Naive thymus-derived CD4-positive, alpha-beta T cell (primary cell): Measurements from ENCODE around the gene PTPRG. TPM values are rescaled to one million over a fixed set of nuclear protein-coding genes. Genes with fewer than 3 reads are reported as not detected.

ENCODE experiments used
- ATAC-seq: fragments of 150-1000 bp; cut with Tn5 transposase; 2 replicates; pipeline ENCODE4 v1.10.0; 2021; ENCODE audit warnings: mild to moderate bottlenecking, moderate library complexity
- CTCF ChIA-PET: fragments of 350-600 bp; sonication (Branson Sonifier 250); formaldehyde crosslinking; loops from one replicate; lab custom pipeline; 2021; ENCODE audit warnings: antibody characterized with exemption; lab: Charles Lee
- POLR2A ChIA-PET: fragments of 350-600 bp; sonication (Branson Sonifier 250); formaldehyde crosslinking; loops from one replicate; lab custom pipeline; 2021; ENCODE audit warnings: antibody characterized with exemption, inconsistent platforms; lab: Charles Lee
- DNase-seq, 9 donors: peaks; one replicate each; pipeline versions ENCODE4 v3.0.0 to v3.0.0-alpha.2; 2020 to 2022; ENCODE audit warnings: mixed read lengths in 1 of 9
- H3K27ac ChIP-seq: one replicate; pipeline ENCODE4 v1.7.0; 2013; ENCODE audit warnings: mild to moderate bottlenecking, low read depth, low read length, moderate library complexity
- H3K27me3 ChIP-seq, 2 donors: one replicate each; pipeline ENCODE4 v1.7.0; 2013; ENCODE audit warnings: low read length in 2 of 2, mild to moderate bottlenecking in 2 of 2, moderate library complexity in 2 of 2; ENCODE audit not compliant: control insufficient read depth in 2 of 2, insufficient read depth in 2 of 2
- H3K36me3 ChIP-seq, 3 experiments: 1 replicate in 2 of 3; 2 replicates in 1 of 3; pipeline ENCODE4 v1.7.0; 2013; ENCODE audit warnings: low read length in 3 of 3, mild to moderate bottlenecking in 3 of 3, moderate library complexity in 1 of 3; ENCODE audit not compliant: insufficient read depth in 3 of 3, control insufficient read depth in 2 of 3
- H3K4me1 ChIP-seq, 2 donors: one replicate each; pipeline ENCODE4 v1.7.0; 2013; ENCODE audit warnings: low read length in 2 of 2, mild to moderate bottlenecking in 2 of 2, moderate library complexity in 1 of 2; ENCODE audit not compliant: control insufficient read depth in 2 of 2, insufficient read depth in 2 of 2
- H3K4me3 ChIP-seq: 2 replicates; pipeline ENCODE4 v1.7.0; 2013; ENCODE audit warnings: mild to moderate bottlenecking, low read length
- H3K9me3 ChIP-seq, 3 experiments: 1 replicate in 2 of 3; 2 replicates in 1 of 3; pipeline ENCODE4 v1.7.0; 2013; ENCODE audit warnings: low read length in 3 of 3; ENCODE audit not compliant: control insufficient read depth in 2 of 3
- H3K27ac Mint-ChIP-seq, 9 donors: one replicate each; pipeline ENCODE4 v1.8.0; 2020 to 2022; ENCODE audit warnings: mixed read lengths in 9 of 9, mild to moderate bottlenecking in 8 of 9, moderate library complexity in 5 of 9, inconsistent platforms in 2 of 9
- H3K27me3 Mint-ChIP-seq, 5 donors: one replicate each; pipeline ENCODE4 v1.8.0; 2021 to 2022; ENCODE audit warnings: mixed read lengths in 5 of 5, mild to moderate bottlenecking in 1 of 5
- H3K36me3 Mint-ChIP-seq, 5 donors: one replicate each; pipeline ENCODE4 v1.8.0; 2020 to 2022; ENCODE audit warnings: mixed read lengths in 5 of 5, mild to moderate bottlenecking in 3 of 5, inconsistent platforms in 1 of 5
- H3K4me1 Mint-ChIP-seq, 7 donors: one replicate each; pipeline ENCODE4 v1.8.0; 2020 to 2022; ENCODE audit warnings: mixed read lengths in 7 of 7, mild to moderate bottlenecking in 3 of 7, inconsistent platforms in 1 of 7
- H3K4me3 Mint-ChIP-seq, 10 donors: one replicate each; pipeline ENCODE4 v1.8.0; 2020 to 2022; ENCODE audit warnings: mild to moderate bottlenecking in 10 of 10, mixed read lengths in 10 of 10, moderate library complexity in 6 of 10, inconsistent platforms in 2 of 10
- H3K9me3 Mint-ChIP-seq, 11 donors: one replicate each; pipeline ENCODE4 v1.8.0; 2020 to 2022; ENCODE audit warnings: mixed read lengths in 11 of 11, mild to moderate bottlenecking in 4 of 11, inconsistent platforms in 1 of 11, moderate library complexity in 1 of 11
- intact Hi-C, 2 donors: fragments of 100-400 bp; cut with micrococcal nuclease; formaldehyde crosslinking; loops; one replicate each; pipeline ENCODE4 v1.15.1; 2023
- polyA plus RNA-seq, 2 donors: library from polyadenylated mRNA; unstranded; fragments of 300-500 nt; fragmentation: Illumina TruSeq; gene quantifications; one replicate each; pipeline ENCODE4 v1.2.3, GENCODE V29; 2021
- total RNA-seq, 6 experiments: library from RNA in 5 of 6; stranded (reverse) in 5 of 6; gene quantifications; 1 replicate in 5 of 6; 2 replicates in 1 of 6; pipeline ENCODE4 v1.2.3 and lab custom pipeline; 2021 to 2026

PTPRG gene
- total and polyA plus RNA-seq, 7 experiments from 2014 or later: 0.17 to 1.7 TPM; not detected in 5

GRCh38 chr3:61986473-61986872 is 425.1 kb downstream of the PTPRG start:
- Mint-ChIP-seq H3K27me3 (peaks cover 0 to 7% (median 0%) of the 10 kb centered on the region in 5 donors), H3K27ac (no peak overlapping the region), H3K36me3 (no peaks in the 10 kb centered on the region)

DNA sequence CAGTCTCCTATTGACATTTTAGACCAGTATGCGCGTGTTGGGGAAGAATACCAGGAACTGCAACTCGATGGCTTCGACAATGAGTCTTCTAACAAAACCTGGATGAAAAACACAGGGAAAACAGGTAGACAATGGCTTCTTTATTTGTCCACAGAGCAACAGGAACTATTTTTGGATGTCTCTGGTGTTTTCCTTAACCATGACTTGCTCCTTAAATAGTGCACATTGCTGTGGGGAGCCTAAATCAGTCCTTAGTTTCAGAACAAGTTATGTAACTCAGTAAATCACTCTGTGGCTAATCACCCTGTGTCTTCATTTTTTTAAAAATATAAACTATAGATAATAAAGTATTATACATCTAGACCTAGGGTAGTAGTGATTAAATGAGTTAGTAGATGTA is 428.3 kb downstream of the PTPRG start:
- Histone ChIP-seq H3K36me3 (no peaks in the 10 kb centered on the region), H3K9me3 (no peaks in the 10 kb centered on the region), H3K4me3 (no peak overlapping the region), H3K4me1 (no peaks in the 10 kb centered on the region), H3K27ac (no peak overlapping the region), H3K27me3 (no peaks in the 10 kb centered on the region)
- Mint-ChIP-seq H3K4me1 (no peaks in the 10 kb centered on the region), H3K27ac (no peak overlapping the region), H3K9me3 (peaks cover 0 to 2% (median 0%) of the 10 kb centered on the region in 11 donors), H3K27me3 (peaks cover 0 to 4% (median 0%) of the 10 kb centered on the region in 5 donors), H3K4me3 (no peak overlapping the region), H3K36me3 (no peaks in the 10 kb centered on the region)
- ATAC-seq (no peak), DNase-seq (no peak)
- POLR2A ChIA-PET: no interaction called here
- intact Hi-C loops: no loop called here
- CTCF ChIA-PET: no interaction called here

More at GRCh38 chr3:61986473-61986872, 425.1 kb downstream of the PTPRG start:
- ChIA-PET POLR2A (no interaction called here), CTCF (no interaction called here)
- no peak overlapping the region for H3K4me3 Mint-ChIP-seq
- Histone ChIP-seq H3K27me3 (no peaks in the 10 kb centered on the region), H3K36me3 (no peaks in the 10 kb centered on the region), H3K9me3 (no peaks in the 10 kb centered on the region), H3K4me1 (no peaks in the 10 kb centered on the region), H3K27ac (no peak overlapping the region), H3K4me3 (no peak overlapping the region)
- DNase-seq (no peak), ATAC-seq (no peak)
- no peaks in the 10 kb centered on the region for H3K4me1 Mint-ChIP-seq
- H3K9me3 Mint-ChIP-seq: peaks cover 0 to 2% (median 0%) of the 10 kb centered on the region in 11 donors
- intact Hi-C loops: no loop called here

GRCh38 chr3:61990327-61991027 is 429.1 kb downstream of the PTPRG start:
- ATAC-seq: no peak
- no peak for DNase-seq
- H3K27me3 Mint-ChIP-seq: peaks cover 0 to 4% (median 0%) of the 10 kb centered on the region in 5 donors
- no peak overlapping the region for H3K27ac Mint-ChIP-seq
- H3K27me3 ChIP-seq: no peaks in the 10 kb centered on the region
- H3K36me3 ChIP-seq: no peaks in the 10 kb centered on the region
- H3K4me1 Mint-ChIP-seq: no peaks in the 10 kb centered on the region
- H3K4me1 ChIP-seq: no peaks in the 10 kb centered on the region
- H3K27ac ChIP-seq: no peak overlapping the region
- H3K4me3 Mint-ChIP-seq: no peak overlapping the region
- ChIA-PET POLR2A (no interaction called here), CTCF (no interaction called here)
- H3K36me3 Mint-ChIP-seq: no peaks in the 10 kb centered on the region
- peaks cover 0 to 2% (median 0%) of the 10 kb centered on the region in 11 donors for H3K9me3 Mint-ChIP-seq
- H3K9me3 ChIP-seq: no peaks in the 10 kb centered on the region
- intact Hi-C loops: no loop called here
- no peak overlapping the region for H3K4me3 ChIP-seq

- Histone ChIP-seq H3K4me3 (no peak overlapping the region), H3K36me3 (no peaks in the 10 kb centered on the region), H3K27me3 (no peaks in the 10 kb centered on the region), H3K27ac (no peak overlapping the region), H3K9me3 (no peaks in the 10 kb centered on the region), H3K4me1 (no peaks in the 10 kb centered on the region)
- Mint-ChIP-seq H3K36me3 (no peaks in the 10 kb centered on the region), H3K4me3 (no peak overlapping the region), H3K27ac (no peak overlapping the region), H3K9me3 (peaks cover 0 to 6% (median 0%) of the 10 kb centered on the region in 11 donors), H3K27me3 (peaks cover 0 to 4% (median 0%) of the 10 kb centered on the region in 5 donors), H3K4me1 (no peaks in the 10 kb centered on the region)
- DNase-seq: no peak
- no peak for ATAC-seq
- ChIA-PET CTCF (no interaction called here), POLR2A (no interaction called here)
- intact Hi-C loops: no loop called here
Observed at GRCh38 chr3:61991706-61992105, 430.3 kb downstream of the PTPRG start.

DNA sequence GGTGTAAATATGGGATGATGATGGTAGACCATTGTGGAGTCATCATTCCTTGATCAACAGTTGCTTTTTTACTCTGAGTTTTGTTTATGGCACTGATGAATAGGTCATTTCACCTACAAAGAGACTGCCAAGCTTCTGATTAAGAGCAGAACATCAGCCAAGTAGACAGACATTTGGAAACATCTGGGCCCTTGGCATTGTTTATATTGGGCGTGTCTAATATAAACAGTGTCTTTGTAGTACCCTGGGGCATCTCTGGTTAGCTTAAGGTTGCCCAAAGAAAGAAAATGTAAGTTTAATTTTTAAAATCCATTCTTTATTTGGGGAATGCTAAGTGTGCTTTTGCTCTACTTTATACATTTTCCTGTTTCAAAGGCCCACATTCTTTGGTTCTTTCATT is 435.0 kb downstream of the PTPRG start:
- Histone ChIP-seq H3K27me3 (no peaks in the 10 kb centered on the region), H3K9me3 (no peaks in the 10 kb centered on the region), H3K36me3 (no peaks in the 10 kb centered on the region), H3K4me3 (no peak overlapping the region), H3K27ac (no peak overlapping the region), H3K4me1 (no peaks in the 10 kb centered on the region)
- intact Hi-C loops: no loop called here
- peaks cover 0 to 6% (median 1%) of the 10 kb centered on the region in 11 donors for H3K9me3 Mint-ChIP-seq
- ATAC-seq: no peak
- DNase-seq: no peak
- H3K4me3 Mint-ChIP-seq: no peak overlapping the region
- ChIA-PET CTCF (no interaction called here), POLR2A (no interaction called here)
- no peaks in the 10 kb centered on the region for H3K36me3 Mint-ChIP-seq
- H3K27me3 Mint-ChIP-seq: peaks cover 0 to 11% (median 3%) of the 10 kb centered on the region in 5 donors
- no peaks in the 10 kb centered on the region for H3K4me1 Mint-ChIP-seq
- no peak overlapping the region for H3K27ac Mint-ChIP-seq

GRCh38 chr3:61997101-61997500 is 435.7 kb downstream of the PTPRG start:
- Histone ChIP-seq H3K36me3 (no peaks in the 10 kb centered on the region), H3K4me3 (no peak overlapping the region), H3K9me3 (no peaks in the 10 kb centered on the region), H3K27me3 (no peaks in the 10 kb centered on the region), H3K4me1 (no peaks in the 10 kb centered on the region), H3K27ac (no peak overlapping the region)
- peaks cover 0 to 6% (median 1%) of the 10 kb centered on the region in 11 donors for H3K9me3 Mint-ChIP-seq
- H3K36me3 Mint-ChIP-seq: no peaks in the 10 kb centered on the region
- no peak for ATAC-seq
- peaks cover 0 to 7% (median 3%) of the 10 kb centered on the region in 5 donors for H3K27me3 Mint-ChIP-seq
- H3K4me1 Mint-ChIP-seq: no peaks in the 10 kb centered on the region
- H3K27ac Mint-ChIP-seq: no peak overlapping the region
- H3K4me3 Mint-ChIP-seq: no peak overlapping the region
- intact Hi-C loops: no loop called here
- no peak for DNase-seq
- CTCF ChIA-PET: no interaction called here
- POLR2A ChIA-PET: no interaction called here

- H3K4me3 Mint-ChIP-seq: no peak overlapping the region
- CTCF ChIA-PET: no interaction called here
Observed at GRCh38 chr3:62003835-62004234, 442.5 kb downstream of the PTPRG start.

More at GRCh38 chr3:62003835-62004234, 442.5 kb downstream of the PTPRG start:
- Mint-ChIP-seq H3K36me3 (no peaks in the 10 kb centered on the region), H3K9me3 (peaks cover 0 to 3% (median 0%) of the 10 kb centered on the region in 11 donors), H3K27ac (no peak overlapping the region), H3K27me3 (peaks cover 0 to 4% (median 0%) of the 10 kb centered on the region in 5 donors), H3K4me1 (no peaks in the 10 kb centered on the region)
- H3K4me1 ChIP-seq: no peaks in the 10 kb centered on the region
- H3K36me3 ChIP-seq: no peaks in the 10 kb centered on the region
- H3K27me3 ChIP-seq: no peaks in the 10 kb centered on the region
- H3K4me3 ChIP-seq: no peak overlapping the region
- no peak for ATAC-seq
- no peak for DNase-seq
- H3K27ac ChIP-seq: no peak overlapping the region
- no peaks in the 10 kb centered on the region for H3K9me3 ChIP-seq
- intact Hi-C loops: no loop called here
- POLR2A ChIA-PET: no interaction called here
